DOHH2 (cell line): ENCODE results near the gene COL27A1.

Experiments used
- H3F3A ChIP-seq: fragments of 200-600 bp; sonication (generic), shearing (Covaris generic); 2 replicates; pipeline ENCODE4 v1.6.0; 2016; ENCODE audit warnings: antibody characterized with exemption, mild to moderate bottlenecking; ENCODE audit not compliant: control insufficient read depth, insufficient read depth
- H3K27ac ChIP-seq: fragments of 200-600 bp; sonication (generic); 2 replicates; pipeline ENCODE4 v1.5.1; 2014; ENCODE audit warnings: low read depth, mild to moderate bottlenecking, low read length, moderate library complexity
- H3K27me3 ChIP-seq: fragments of 200-600 bp; sonication (generic); 2 replicates; pipeline ENCODE4 v1.6.1; 2014; ENCODE audit warnings: mild to moderate bottlenecking, low read length, mixed read lengths; ENCODE audit not compliant: control insufficient read depth
- H3K36me3 ChIP-seq: fragments of 200-600 bp; sonication (generic); 2 replicates; pipeline ENCODE4 v1.6.1; 2014; ENCODE audit warnings: mild to moderate bottlenecking, low read length, moderate library complexity, mixed read lengths; ENCODE audit not compliant: control insufficient read depth
- H3K4me1 ChIP-seq: fragments of 200-600 bp; sonication (generic); 2 replicates; pipeline ENCODE4 v1.6.1; 2014; ENCODE audit warnings: mild to moderate bottlenecking, low read length, mixed read lengths; ENCODE audit not compliant: control insufficient read depth
- H3K4me2 ChIP-seq: fragments of 200-600 bp; sonication (generic); 2 replicates; pipeline ENCODE4 v1.6.0; 2014; ENCODE audit warnings: mild to moderate bottlenecking, low read length, moderate library complexity
- H3K4me3 ChIP-seq: fragments of 200-600 bp; sonication (generic); 2 replicates; pipeline ENCODE4 v1.5.1; 2014; ENCODE audit warnings: mild to moderate bottlenecking, low read length, mixed read lengths
- H3K79me2 ChIP-seq: fragments of 200-600 bp; sonication (generic); 2 replicates; pipeline ENCODE4 v1.6.1; 2014; ENCODE audit warnings: mild to moderate bottlenecking, low read length, mixed read lengths; ENCODE audit not compliant: control insufficient read depth
- H3K9me2 ChIP-seq: fragments of 200-600 bp; sonication (generic); replicated peaks from 2 replicates; pipeline ENCODE4 v1.6.1; 2014; ENCODE audit warnings: mild to moderate bottlenecking, low read length, mixed read lengths; ENCODE audit not compliant: control insufficient read depth
- H3K9me3 ChIP-seq: fragments of 200-600 bp; sonication (generic); 2 replicates; pipeline ENCODE4 v1.6.1; 2014; ENCODE audit warnings: antibody characterized with exemption, low read length, mixed read lengths; ENCODE audit not compliant: control insufficient read depth, insufficient read depth
- H4K20me1 ChIP-seq: fragments of 200-600 bp; sonication (generic); 2 replicates; pipeline ENCODE4 v1.6.0; 2014; ENCODE audit warnings: low read depth, mild to moderate bottlenecking, antibody characterized with exemption, low read length, moderate library complexity; ENCODE audit not compliant: control insufficient read depth, insufficient read depth
- EZH2phosphoT487 ChIP-seq: fragments of 200-600 bp; sonication (generic); IDR thresholded peaks from 2 replicates; pipeline ENCODE4 v1.6.1; 2017; ENCODE audit warnings: borderline replicate concordance, mild to moderate bottlenecking, antibody characterized with exemption, low read length, moderate library complexity, mixed read lengths
- TF ChIP-seq, protein P1 (sequence below): fragments of 200-600 bp; sonication (generic); IDR thresholded peaks from one replicate; pipeline ENCODE4 v1.5.1; 2014; ENCODE audit warnings: antibody characterized with exemption, mild to moderate bottlenecking, low read depth, low read length; ENCODE audit not compliant: poor library complexity, severe bottlenecking

Gene COL27A1

DNA sequence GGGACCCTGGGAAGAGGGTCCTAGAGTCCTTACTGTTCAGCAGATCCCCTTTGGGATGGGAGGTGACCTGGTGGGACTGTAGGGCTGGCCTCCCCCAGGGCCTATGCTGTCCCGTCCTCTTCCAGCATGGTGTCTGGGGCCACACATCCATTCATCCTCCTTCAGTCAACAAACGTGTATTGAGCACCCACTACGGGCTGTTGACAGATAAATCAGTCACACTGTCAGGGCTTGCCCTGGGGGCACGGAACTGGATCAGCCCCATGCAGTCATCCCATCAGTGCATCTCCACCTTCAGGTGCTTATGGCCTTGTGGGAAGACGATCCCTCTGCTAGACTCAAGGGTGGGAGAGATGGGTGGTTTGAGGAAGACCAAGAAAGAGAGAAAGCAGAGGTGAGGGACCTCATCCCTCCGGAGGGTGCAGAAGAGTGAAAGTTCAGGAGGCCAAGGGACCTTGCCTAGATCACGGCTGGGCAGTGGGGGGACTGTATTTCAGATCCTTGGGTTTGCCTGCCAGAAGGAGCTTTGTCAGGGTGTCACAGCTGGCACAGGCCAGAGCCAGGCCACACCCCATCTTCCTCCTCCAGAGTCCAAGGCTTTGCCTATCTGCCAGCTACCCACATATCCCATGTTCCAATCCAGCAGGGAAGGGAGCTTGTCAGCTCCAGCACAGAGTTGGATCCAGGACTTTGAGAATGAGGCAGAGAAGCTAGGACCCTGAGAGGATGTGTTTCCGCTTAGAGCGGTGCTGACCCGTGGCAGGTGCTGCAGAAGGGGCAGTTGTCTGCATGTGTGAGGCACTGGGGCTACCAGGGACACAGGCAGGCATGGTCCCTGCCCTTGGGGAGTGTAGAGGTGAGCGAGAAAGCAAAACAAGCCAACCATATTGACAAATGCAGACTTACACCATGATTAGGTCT lies 30.5 kb downstream of the COL27A1 start:
- no peaks in the 10 kb centered on the region for H3K9me2 ChIP-seq
- no peaks in the 10 kb centered on the region for H3K27me3 ChIP-seq
- no peak overlapping the region for H3K27ac ChIP-seq
- no peak overlapping the region for H3K4me3 ChIP-seq
- no peaks in the 10 kb centered on the region for H3K36me3 ChIP-seq
- TF ChIP-seq, protein P1, sequence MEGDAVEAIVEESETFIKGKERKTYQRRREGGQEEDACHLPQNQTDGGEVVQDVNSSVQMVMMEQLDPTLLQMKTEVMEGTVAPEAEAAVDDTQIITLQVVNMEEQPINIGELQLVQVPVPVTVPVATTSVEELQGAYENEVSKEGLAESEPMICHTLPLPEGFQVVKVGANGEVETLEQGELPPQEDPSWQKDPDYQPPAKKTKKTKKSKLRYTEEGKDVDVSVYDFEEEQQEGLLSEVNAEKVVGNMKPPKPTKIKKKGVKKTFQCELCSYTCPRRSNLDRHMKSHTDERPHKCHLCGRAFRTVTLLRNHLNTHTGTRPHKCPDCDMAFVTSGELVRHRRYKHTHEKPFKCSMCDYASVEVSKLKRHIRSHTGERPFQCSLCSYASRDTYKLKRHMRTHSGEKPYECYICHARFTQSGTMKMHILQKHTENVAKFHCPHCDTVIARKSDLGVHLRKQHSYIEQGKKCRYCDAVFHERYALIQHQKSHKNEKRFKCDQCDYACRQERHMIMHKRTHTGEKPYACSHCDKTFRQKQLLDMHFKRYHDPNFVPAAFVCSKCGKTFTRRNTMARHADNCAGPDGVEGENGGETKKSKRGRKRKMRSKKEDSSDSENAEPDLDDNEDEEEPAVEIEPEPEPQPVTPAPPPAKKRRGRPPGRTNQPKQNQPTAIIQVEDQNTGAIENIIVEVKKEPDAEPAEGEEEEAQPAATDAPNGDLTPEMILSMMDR: no peak
- no peak for TF ChIP-seq EZH2phosphoT487
- H3F3A ChIP-seq: no peaks in the 10 kb centered on the region
- H3K79me2 ChIP-seq: no peaks in the 10 kb centered on the region
- H3K4me1 ChIP-seq: no peaks in the 10 kb centered on the region
- H3K9me3 ChIP-seq: no peaks in the 10 kb centered on the region
- H3K4me2 ChIP-seq: no peak overlapping the region
- H4K20me1 ChIP-seq: no peaks in the 10 kb centered on the region

DNA sequence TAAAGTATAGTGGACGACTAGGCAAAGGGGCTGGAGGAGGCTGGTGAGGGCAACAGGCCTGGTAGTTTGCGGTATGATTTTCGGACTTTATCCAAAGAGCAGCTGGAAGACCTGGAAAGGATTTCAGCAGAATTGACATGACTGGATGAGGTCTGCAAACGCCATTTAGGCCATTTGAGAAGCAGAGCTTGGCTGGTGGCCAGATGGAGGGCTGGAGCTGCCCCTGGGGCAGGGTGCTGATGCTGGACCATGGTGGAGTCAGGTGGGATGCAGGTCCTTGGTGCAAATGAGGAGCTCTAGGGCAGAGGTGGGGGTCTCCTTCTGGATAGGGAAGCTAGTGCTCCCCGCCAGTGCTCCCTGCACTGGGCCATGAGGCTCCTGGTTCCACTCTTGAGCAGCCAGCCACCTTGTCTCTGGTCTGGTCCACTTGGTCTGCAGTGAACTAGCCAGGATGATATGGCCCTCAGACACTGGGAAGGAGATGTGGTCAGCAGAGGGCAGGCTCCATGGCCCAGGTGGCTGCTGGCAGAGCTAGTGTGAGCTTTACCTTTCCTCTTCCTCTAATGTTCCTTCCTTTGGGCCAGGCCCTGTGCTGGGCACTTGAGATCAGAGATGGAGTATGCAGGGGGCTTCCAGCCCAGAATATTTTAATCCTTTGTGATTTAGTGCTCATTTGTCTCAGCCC lies 31.4 kb downstream of the COL27A1 start:
- no peak for TF ChIP-seq EZH2phosphoT487
- TF ChIP-seq, protein P1: no peak
- Histone ChIP-seq H3K27ac (no peak overlapping the region), H4K20me1 (no peaks in the 10 kb centered on the region), H3K79me2 (no peaks in the 10 kb centered on the region), H3K27me3 (no peaks in the 10 kb centered on the region), H3K9me3 (no peaks in the 10 kb centered on the region), H3K9me2 (no peaks in the 10 kb centered on the region), H3K4me1 (no peaks in the 10 kb centered on the region), H3K36me3 (no peaks in the 10 kb centered on the region), H3K4me3 (no peak overlapping the region), H3K4me2 (no peak overlapping the region), H3F3A (no peaks in the 10 kb centered on the region)

DNA sequence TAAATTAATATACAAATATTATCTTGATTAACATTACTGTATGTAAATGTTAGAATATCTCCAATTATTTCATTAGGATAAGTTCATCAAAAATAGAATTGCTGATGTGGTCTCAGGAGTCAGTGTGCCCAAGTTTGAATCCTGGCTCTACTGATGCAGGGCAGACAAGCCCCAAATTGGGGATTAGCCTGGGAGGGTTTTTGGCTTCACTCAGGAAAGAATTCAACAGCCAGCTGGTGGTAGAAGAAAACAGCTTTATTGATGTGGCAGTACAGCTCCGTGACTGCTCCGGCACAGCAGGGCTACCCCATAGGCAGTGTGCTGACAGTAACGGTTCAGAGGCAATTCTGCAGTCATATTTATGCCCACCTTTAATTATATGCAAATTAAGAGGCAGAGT lies 32.5 kb downstream of the COL27A1 start:
- no peaks in the 10 kb centered on the region for H3K36me3 ChIP-seq
- H3K27me3 ChIP-seq: no peaks in the 10 kb centered on the region
- no peaks in the 10 kb centered on the region for H3K79me2 ChIP-seq
- TF ChIP-seq EZH2phosphoT487: no peak
- TF ChIP-seq, protein P1: no peak
- no peaks in the 10 kb centered on the region for H3K4me1 ChIP-seq
- H3F3A ChIP-seq: no peaks in the 10 kb centered on the region
- no peaks in the 10 kb centered on the region for H3K9me3 ChIP-seq
- no peaks in the 10 kb centered on the region for H3K9me2 ChIP-seq
- H3K27ac ChIP-seq: no peak overlapping the region
- H3K4me3 ChIP-seq: no peak overlapping the region
- H3K4me2 ChIP-seq: no peak overlapping the region
- no peaks in the 10 kb centered on the region for H4K20me1 ChIP-seq
